Left cardiac atrium (tissue), 4 donors: ENCODE data around the gene KISS1R. TPM values are rescaled to one million over a fixed set of nuclear protein-coding genes. Genes with fewer than 3 reads are reported as not detected.

Experiments used
- ATAC-seq, 2 donors: fragments of 200-7000 bp; cut with Tn5 transposase; one replicate each; pipeline ENCODE4 v1.9.1; 2020; ENCODE audit warnings: mild to moderate bottlenecking in 2 of 2, moderate library complexity in 2 of 2
- DNase-seq: peaks from one replicate; pipeline ENCODE4 v3.0.0-alpha.2; 2020
- intact Hi-C, 2 donors: fragments of 100-400 bp; cut with DNase I; formaldehyde crosslinking; loops; one replicate each; pipeline versions ENCODE4 v1.14.1 to v1.15.1; 2022 to 2023
- total RNA-seq, 2 donors: library from RNA; stranded (reverse); fragmentation: NEBNext Ultra II Directional; extraction: Animal tissue kit (Norgen Biotek cat#: 25700); gene quantifications; one replicate each; pipeline ENCODE4 v1.2.1, GENCODE V29; 2021
- donor health status: DM: no; HTN: yes; CAD: no.
- donor health status: DM: no; HTN: yes; CAD: no; lungs with severe emphysema.
- donor health status: DM: yes; HTN: yes; CAD: no.
- donor health status: Dilated cardiomyopathy.

Gene KISS1R
- total RNA-seq, 2 donors from 2014 or later, result not detected

- intact Hi-C loops, result no loop called here
- ATAC-seq (no peak), DNase-seq (no peak)
These were observed 20.1 kb upstream of the KISS1R start for GRCh38 chr19:896999-897398.

GRCh38 chr19:897442-898039 lies 19.6 kb upstream of the KISS1R start:
- no peak for ATAC-seq
- DNase-seq, result no peak
- intact Hi-C loops, result no loop called here

DNA sequence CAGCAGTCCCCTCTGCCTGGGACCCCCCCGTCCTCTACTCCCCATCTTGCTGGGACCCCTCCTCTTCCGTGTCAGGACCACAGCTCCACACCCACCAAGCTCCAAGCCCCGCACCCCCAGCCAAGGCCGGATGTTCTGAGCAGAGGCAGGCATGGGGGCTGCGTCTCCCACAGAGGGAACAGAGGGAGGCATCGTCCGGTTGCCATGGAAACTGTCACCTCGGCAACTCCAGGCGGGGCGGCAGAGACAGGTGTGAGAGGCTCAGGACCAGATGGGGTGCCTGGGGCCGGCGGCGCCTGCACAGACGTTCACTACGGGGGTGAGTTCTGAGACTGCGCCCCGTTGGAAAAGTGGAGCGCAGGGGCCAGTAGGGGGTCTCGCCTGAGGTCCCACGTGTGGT lies 18.5 kb upstream of the KISS1R start:
- ATAC-seq (no peak), DNase-seq (no peak)
- intact Hi-C loops, result no loop called here

DNA sequence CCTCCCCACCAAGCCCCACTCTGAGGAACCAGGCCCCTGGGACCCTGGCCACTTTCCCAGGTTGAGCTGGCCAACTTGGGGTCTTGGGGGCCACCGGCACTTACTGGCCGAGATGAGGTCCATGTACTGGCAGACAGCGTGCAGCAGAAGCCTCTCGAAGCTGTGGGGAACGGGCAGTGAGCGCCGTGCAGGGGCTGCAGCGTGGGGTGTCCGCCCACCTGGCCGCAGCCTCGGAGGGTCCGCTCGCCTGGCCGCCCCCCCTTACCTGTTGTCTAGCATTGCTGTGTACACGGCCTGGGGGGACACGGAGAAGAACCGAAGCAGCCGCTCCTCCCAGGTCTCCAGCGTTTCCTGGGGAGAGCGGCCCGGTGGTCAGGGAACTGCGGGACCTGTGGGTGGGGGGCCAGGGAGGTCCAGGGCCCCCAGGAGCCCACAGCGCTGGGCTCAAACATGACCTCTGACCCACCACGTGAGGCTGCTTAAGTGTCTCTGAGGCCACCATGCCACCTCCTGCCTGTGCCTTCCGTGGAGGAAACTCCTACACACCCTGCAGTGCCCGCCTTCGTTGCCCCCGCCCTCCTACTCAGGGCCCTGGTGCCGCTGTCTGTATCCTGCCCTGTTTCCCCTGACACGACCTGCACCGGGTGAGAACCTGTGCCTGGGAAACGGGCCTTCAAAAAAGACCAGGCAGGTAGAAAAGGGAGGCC lies 17.6 kb upstream of the KISS1R start:
- DNase-seq (no peak), ATAC-seq (no peak)
- intact Hi-C loops, result no loop called here

DNA sequence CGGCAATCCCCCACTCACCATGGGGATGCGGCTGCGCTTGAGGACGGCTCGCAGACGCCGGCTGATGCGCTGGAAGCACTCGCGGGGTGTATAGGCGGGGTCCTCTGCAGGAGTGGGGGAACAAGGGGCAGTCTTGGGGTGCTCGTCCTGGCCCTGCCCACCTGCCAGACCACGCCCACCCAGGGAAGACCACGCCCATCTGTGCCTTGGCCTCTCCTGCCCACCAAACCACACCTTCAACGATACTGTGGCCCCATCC lies 17.2 kb upstream of the KISS1R start:
- DNase-seq (no peak), ATAC-seq (no peak)

GRCh38 chr19:900302-901111 lies 16.6 kb upstream of the KISS1R start:
- intact Hi-C loops, result no loop called here
- DNase-seq, result no peak
- peak in 1 of 2 donors; percentile 13 for ATAC-seq

More for the DNA sequence above, 17.2 kb upstream of the KISS1R start:
- intact Hi-C loops, result no loop called here

DNA sequence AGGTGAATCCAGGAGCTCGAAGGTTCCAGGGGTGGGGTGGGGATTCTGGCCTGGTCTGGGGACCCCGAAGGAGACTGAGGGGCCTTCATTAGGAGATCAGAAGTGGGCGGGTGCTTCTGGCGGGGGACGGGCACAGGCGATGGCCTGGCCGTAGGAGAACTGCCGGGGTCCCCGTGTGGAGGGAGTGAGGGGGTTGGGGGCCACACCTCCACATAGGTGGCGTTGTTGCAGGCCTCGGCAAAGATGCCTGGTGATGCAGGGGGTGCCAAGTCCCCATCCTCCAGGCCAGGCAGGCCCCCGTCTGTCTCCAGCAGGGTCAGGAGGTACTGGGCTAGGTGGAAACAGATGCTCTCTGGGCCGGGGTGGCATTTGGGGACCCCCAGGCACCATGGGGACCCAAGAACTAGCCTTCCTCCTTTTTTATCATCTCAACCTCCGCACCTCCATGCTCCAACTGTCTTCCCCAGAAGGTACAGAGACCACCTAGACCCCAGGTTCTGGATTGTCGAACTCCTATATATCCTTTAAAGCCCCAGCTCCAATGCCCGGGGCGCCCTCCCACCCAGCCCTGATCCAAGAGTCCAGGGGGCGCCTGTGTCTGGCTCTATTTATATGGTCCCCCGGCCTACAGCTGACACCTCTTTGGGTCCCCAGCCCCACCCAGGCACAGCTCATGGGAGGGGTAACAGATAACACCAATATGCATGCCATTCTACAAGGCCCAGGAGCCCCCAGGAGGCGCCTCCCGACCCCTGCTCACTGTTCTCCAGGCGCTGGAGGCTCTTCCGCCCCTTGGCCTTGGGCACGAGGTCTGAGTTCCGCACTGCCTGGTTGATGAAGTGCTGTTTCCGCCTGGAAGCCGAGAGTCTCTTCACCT lies 15.7 kb upstream of the KISS1R start:
- ATAC-seq (no peak), DNase-seq (no peak)
- intact Hi-C loops, result no loop called here

DNA sequence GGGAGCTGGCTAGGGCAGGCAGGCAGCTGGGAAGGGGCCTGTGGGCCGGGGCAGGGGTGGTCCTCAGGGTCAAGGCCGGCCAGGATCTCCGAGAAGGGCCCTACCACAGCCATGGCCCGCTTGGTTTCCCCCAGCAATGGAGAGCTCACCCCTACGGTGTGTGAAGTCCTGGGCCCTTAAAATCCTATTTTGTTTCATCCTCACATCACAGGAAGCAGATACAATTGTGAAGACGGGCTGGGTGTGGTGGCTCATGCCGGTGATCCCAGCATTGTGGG lies 15.1 kb upstream of the KISS1R start:
- intact Hi-C loops, result no loop called here
- no peak for DNase-seq
- no peak for ATAC-seq

DNA sequence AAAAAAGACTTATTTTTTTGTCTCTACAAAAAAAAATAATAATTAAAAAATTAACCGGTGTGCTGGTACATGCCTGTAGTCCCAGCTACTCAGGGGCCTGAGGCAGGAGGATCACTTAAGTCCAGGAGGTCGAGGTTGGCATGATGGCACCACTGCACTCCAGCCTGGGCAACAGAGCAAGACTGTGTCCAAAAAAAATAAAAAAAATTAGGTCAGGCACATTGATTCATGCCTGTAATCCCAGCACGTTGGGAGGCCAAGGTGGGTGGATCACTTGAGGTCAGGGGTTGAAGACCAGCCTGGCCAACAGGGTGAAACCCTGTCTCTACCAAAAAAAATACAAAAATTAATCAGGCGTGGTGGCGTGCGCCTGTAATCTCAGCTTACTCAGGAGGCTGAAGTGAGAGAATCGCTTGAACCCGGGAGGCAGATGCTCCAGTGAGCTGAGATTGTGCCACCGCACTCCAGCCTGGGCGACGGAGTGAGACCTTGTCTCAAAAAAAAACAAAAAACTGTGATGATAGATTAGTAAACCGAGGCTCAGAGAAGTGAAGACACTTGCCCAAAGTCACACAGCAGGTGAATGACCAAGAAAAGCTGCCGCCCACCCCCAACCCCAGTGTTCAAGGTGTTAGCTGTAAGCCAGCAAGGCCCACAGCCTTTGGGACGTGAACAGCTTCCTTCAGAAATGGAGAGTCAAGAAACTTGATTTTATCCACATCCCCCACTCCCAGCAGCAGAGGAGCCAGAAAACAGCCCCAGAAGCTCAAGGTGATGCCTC lies 14.5 kb upstream of the KISS1R start:
- intact Hi-C loops, result no loop called here
- ATAC-seq (no peak), DNase-seq (no peak)

- DNase-seq (no peak), ATAC-seq (no peak)
- intact Hi-C loops, result no loop called here
These were observed 13.8 kb upstream of the KISS1R start for GRCh38 chr19:903266-903797.

DNA sequence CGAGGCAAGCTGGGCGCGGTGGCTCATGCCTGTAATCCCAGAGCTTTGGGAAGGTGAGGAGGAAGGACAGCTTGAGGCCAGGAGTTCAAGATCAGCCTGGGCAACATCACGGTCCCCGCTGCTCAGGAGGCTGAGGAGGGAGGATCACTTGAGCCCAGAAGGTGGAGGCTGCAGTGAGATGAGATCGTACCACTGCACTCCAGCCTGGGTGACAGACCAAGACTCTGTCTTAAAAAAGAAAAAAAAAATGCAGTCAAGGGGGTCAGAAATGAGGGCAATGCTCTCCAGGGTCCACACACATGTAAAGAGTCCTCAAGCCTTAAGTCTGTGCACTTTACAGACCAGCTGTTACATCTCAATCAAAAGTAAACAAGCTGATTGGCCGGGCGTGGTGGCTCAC lies 12.6 kb upstream of the KISS1R start:
- DNase-seq (no peak), ATAC-seq (no peak)
- intact Hi-C loops, result no loop called here

DNA sequence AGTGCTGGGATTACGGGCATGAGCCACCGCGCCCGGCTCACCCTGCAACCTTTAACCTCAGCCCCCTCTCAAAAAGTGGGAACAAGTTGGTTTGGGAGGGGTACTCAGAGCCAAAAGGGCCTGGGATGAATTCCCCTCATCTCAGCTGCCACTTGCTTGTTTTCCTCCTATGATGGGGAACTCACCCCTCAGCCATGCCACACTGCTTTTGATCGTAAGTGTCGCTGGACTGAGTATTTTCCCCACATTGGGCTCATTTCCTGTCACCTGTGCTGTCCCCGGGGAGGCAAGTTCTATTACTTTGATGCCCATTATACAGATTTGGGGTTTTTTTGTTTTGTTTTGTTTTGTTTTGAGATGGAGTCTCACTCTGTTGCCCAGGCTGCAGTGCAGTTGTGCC lies 10.7 kb upstream of the KISS1R start:
- ATAC-seq (no peak), DNase-seq (no peak)
- intact Hi-C loops, result no loop called here

DNA sequence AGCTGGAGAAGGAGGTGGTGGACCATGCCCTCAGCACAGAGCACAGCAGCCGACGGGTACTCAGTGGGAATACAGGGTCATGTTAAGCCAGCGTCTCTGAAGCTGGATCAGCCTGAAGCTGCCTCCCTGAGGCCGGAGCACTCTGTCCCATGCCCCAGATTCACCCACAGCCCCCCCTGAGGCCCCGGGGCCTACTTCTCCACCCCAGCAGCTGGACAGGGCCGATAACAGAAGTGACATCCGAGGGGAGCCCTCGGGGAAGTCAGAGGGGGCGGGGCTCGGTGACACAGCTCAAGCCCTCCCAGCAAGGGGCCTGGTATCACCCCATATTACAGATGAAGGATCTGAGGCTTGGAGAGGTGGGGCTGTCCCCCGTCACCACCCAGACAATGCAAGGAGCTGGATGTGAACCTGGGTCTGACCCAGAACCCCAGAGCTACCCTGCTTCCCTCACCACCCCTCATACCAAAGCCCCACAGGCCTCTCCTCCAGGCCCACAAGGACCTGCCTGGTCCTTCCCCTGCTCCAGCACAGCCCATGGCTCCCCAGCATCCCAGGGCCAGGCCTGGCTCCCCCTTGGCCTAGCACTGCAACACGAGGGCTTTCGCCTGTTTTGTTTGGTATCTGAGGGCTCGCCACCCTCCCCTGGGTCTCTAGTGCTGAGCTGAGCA lies 9.8 kb upstream of the KISS1R start:
- DNase-seq, result no peak
- intact Hi-C loops, result no loop called here
- ATAC-seq, result peak in 1 of 2 donors; percentile 6

DNA sequence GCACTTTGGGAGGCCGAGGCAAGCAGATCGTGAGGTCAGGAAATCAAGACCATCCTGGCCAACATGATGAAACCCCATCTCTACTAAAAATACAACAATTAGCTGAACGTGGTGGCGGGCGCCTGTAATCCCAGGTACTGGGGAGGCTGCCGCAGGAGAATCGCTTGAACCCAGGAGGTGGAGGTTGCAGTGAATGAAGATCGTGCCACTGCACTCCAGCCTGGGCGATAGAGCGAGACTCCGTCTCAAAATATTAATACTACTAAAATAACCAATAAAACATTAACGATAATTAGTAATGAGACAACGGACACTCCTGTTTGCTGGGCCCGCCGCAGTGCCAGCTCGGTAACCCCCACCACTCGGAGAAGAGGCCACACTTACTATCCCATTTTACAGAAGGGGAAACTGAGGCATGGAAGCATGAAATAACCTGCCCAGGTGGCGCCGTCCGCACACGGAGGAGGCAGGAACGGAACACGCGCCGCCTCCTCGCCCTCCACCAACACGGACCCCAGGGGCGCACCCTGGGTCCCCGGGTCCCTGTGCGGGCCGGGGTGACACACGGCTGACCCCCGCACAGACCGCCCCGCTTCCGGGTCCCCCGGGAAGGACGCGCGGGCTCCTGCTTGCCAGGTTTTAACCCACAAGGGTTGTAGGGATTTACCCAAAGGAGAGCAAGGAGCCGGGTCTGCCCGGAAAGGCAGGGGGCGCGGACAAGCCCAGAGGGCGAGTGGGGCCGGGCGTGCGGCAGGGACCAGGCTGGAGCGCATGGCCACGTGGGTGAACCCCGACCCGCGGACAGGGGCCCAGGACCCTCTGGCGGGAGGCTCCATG lies 5.7 kb upstream of the KISS1R start:
- intact Hi-C loops, result no loop called here
- no peak for DNase-seq
- ATAC-seq, result no peak

DNA sequence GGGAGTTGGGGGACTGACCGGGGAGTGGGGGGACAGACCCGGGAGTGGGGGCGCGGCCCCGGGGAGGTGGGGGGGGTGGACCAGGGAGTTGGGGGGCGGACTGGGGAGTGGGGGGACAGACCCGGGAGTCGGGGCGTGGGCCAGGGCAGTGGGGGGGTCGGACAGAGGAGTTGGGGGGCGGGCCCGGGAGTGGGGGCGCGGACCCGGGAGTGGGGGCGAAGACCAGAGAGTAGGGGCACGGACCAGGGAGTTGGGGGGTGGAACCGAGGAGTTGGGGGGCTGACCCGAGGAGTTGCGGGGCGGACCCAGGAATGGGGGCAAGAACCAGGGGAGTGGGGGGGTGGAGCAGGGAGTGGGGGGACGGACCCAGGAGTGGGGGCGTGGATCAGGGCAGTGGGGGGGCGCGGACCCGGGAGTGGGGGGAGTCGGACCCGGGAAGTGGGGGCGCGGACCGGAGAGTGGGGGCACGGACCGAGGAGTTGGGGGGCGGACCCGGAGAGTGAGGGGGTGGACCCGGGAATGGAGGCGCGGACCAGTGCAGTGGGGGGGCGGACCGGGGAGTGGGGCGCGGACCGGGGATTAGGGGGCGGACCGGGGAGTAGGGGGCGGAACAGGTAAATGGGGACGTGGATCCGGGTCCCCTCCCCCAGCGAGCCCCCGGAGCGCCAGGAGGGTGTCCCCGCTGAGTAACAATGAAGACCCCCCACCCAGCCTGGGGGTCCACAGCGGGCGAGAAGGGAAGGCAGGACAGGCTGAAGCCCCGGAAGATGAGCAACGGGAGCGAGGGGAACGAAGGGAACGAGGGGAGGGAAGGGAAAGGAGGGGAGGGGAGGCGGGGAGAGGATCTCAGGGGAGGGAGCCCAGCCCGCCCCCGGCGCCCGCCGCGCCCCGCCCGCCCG lies 4.7 kb upstream of the KISS1R start:
- intact Hi-C loops, result no loop called here
- ATAC-seq (peak; percentile 12 to 26), DNase-seq (no peak)

GRCh38 chr19:913080-913748 lies 3.9 kb upstream of the KISS1R start, which contains the start of gene R3HDM4:
TSS of gene R3HDM4 (minus strand) at chr19:913219. CDS start at chr19:913157, 62 bp downstream.
- ATAC-seq, result peak; percentile 91 to 95
- intact Hi-C loops, result no loop called here
- DNase-seq, result peak; percentile 86
